Keratinocyte (primary cell): ENCODE data around the gene S100A6. TPM values are rescaled to one million over a fixed set of nuclear protein-coding genes. Genes with fewer than 3 reads are reported as not detected.

Source experiments
- DNase-seq: peaks from one replicate; pipeline ENCODE4 v3.0.0-alpha.2; 2011; ENCODE audit warnings: low read depth, missing footprints, low spot score
- FAIRE-seq: peaks from 2 replicates; lab custom pipeline; 2011; peaks lifted over from hg19 to GRCh38; lab: Jason Lieb, UNC
- H2AFZ ChIP-seq: 2 replicates; pipeline ENCODE4 v1.6.0; 2012; ENCODE audit warnings: low read length, control low read depth, inconsistent platforms; ENCODE audit not compliant: control insufficient read depth
- H3K27ac ChIP-seq: 2 replicates; pipeline ENCODE4 v1.5.1; 2011; ENCODE audit warnings: low read length; ENCODE audit not compliant: control insufficient read depth, insufficient read depth
- H3K27me3 ChIP-seq: 3 replicates; pipeline ENCODE4 v1.6.0; 2011; ENCODE audit warnings: low read length; ENCODE audit not compliant: control insufficient read depth, insufficient read depth; ENCODE audit errors: extremely low read depth
- H3K36me3 ChIP-seq, 2 experiments: 2 replicates in 1 of 2; 3 replicates in 1 of 2; pipeline ENCODE4 v1.5.1; 2011; ENCODE audit warnings: low read length in 2 of 2, mild to moderate bottlenecking in 1 of 2; ENCODE audit not compliant: control insufficient read depth in 2 of 2, insufficient read depth in 2 of 2; ENCODE audit errors: extremely low read depth in 1 of 2
- H3K4me1 ChIP-seq: 3 replicates; pipeline ENCODE4 v1.5.1; 2011; ENCODE audit warnings: low read length; ENCODE audit not compliant: control insufficient read depth, insufficient read depth; ENCODE audit errors: extremely low read depth
- H3K4me2 ChIP-seq: 3 replicates; pipeline ENCODE4 v1.6.0; 2011; ENCODE audit warnings: low read depth, low read length; ENCODE audit not compliant: control insufficient read depth, insufficient read depth; ENCODE audit errors: extremely low read depth
- H3K4me3 ChIP-seq, 3 experiments: fragments of 200-600 bp in 1 of 3; sonication (generic) in 1 of 3; 2 replicates in 2 of 3; 3 replicates in 1 of 3; pipeline ENCODE4 v1.5.1; 2011 to 2016; ENCODE audit warnings: low read length in 3 of 3, mild to moderate bottlenecking in 3 of 3, control low read depth in 2 of 3, inconsistent platforms in 1 of 3, low read depth in 1 of 3, mixed read lengths in 1 of 3, mixed run types in 1 of 3, moderate library complexity in 1 of 3; ENCODE audit not compliant: control insufficient read depth in 2 of 3, insufficient read depth in 2 of 3; ENCODE audit errors: extremely low read depth in 1 of 3
- H3K79me2 ChIP-seq: 2 replicates; pipeline ENCODE4 v1.6.0; 2012; ENCODE audit warnings: low read length; ENCODE audit not compliant: control insufficient read depth, insufficient read depth
- H3K9ac ChIP-seq: 3 replicates; pipeline ENCODE4 v1.6.0; 2011; ENCODE audit warnings: low read length; ENCODE audit not compliant: control insufficient read depth, insufficient read depth; ENCODE audit errors: extremely low read depth
- H3K9me1 ChIP-seq: 3 replicates; pipeline ENCODE4 v1.6.0; 2011; ENCODE audit warnings: low read length; ENCODE audit not compliant: control insufficient read depth, insufficient read depth; ENCODE audit errors: extremely low read depth
- H3K9me3 ChIP-seq: 2 replicates; pipeline ENCODE4 v1.5.1; 2012; ENCODE audit warnings: low read depth, low read length; ENCODE audit not compliant: control insufficient read depth
- H4K20me1 ChIP-seq: 3 replicates; pipeline ENCODE4 v1.6.0; 2011; ENCODE audit warnings: low read length; ENCODE audit not compliant: control insufficient read depth, insufficient read depth; ENCODE audit errors: extremely low read depth
- EZH2 ChIP-seq: IDR thresholded peaks from one replicate; pipeline ENCODE4 v1.6.1; 2012; ENCODE audit warnings: inconsistent platforms, mild to moderate bottlenecking, low read length, moderate library complexity
- dilution Hi-C: fragments of 300-500 bp; cut with MboI; formaldehyde crosslinking; loops from one replicate; pipeline ENCODE4 v1.7.0; 2020; ENCODE audit warnings: low sequenced_read_pairs; ENCODE audit not compliant: extremely low pct_ligation_motif_present
- polyA plus RNA-seq, 5 experiments: library from polyadenylated mRNA; depleted of rRNA in 3 of 5; stranded (reverse) in 3 of 5; stranded (forward) in 1 of 5; unstranded in 1 of 5; fragments of >200 nt; gene quantifications; 1 replicate in 1 of 5; 2 replicates in 3 of 5; 3 replicates in 1 of 5; pipeline versions ENCODE4 v1.2.1 to v1.2.3, GENCODE V29; 2011 to 2012; ENCODE audit warnings: missing spikeins in 2 of 5, low read depth in 1 of 5, low replicate concordance in 1 of 5
- TF ChIP-seq, protein P1 (sequence below), 3 experiments: IDR thresholded peaks in 1 of 3; conservative IDR thresholded peaks in 1 of 3; optimal IDR thresholded peaks in 1 of 3; 2 replicates in 2 of 3; 3 replicates in 1 of 3; pipeline versions ENCODE3 to v1.5.1; 2011; ENCODE audit warnings: low read length in 3 of 3, mild to moderate bottlenecking in 3 of 3, moderate library complexity in 2 of 3, control low read depth in 1 of 3, inconsistent platforms in 1 of 3; ENCODE audit not compliant: insufficient read depth in 2 of 3; ENCODE audit errors: extremely low read depth in 1 of 3

Gene S100A6
- polyA plus RNA-seq, 1 donor (not counting 4 experiments of a cell fraction or from before 2014, with no cell fraction given) = 2,598 TPM

- no peak overlapping the region for H3K4me3 ChIP-seq
- no peak overlapping the region for H3K9ac ChIP-seq
Measured at GRCh38 chr1:153546796-153547559, 11.2 kb upstream of the S100A6 start.

DNA sequence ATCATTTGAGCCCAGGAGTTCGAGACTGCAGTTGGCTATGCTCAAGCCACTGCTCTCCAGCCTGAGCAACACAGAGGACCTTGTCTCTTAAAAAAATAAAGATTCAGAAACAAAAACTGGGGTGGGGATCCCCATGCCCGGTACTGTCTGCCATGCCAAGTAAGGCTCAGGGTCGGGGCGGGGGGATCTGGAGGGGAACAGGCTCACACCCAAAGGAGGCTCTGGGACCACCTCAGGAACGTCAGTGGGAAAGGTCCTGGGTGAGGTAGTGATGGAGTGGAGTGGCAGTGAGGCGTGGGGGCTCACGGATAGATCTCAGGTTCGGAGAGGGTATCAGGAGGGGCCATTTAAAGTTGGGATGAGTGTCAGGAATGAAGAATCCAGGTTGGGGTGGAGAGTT lies 10.6 kb upstream of the S100A6 start:
- peaks cover 1 to 11% of the 10 kb centered on the region in 2 experiments for H3K36me3 ChIP-seq
- no peaks in the 10 kb centered on the region for H4K20me1 ChIP-seq
- TF ChIP-seq, protein P1, sequence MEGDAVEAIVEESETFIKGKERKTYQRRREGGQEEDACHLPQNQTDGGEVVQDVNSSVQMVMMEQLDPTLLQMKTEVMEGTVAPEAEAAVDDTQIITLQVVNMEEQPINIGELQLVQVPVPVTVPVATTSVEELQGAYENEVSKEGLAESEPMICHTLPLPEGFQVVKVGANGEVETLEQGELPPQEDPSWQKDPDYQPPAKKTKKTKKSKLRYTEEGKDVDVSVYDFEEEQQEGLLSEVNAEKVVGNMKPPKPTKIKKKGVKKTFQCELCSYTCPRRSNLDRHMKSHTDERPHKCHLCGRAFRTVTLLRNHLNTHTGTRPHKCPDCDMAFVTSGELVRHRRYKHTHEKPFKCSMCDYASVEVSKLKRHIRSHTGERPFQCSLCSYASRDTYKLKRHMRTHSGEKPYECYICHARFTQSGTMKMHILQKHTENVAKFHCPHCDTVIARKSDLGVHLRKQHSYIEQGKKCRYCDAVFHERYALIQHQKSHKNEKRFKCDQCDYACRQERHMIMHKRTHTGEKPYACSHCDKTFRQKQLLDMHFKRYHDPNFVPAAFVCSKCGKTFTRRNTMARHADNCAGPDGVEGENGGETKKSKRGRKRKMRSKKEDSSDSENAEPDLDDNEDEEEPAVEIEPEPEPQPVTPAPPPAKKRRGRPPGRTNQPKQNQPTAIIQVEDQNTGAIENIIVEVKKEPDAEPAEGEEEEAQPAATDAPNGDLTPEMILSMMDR (optimal IDR thresholded peaks at IDR 0.05 in 1 of 3, IDR thresholded peaks at IDR 0.05 in 1 of 3, conservative IDR thresholded peaks at IDR 0.05 in 1 of 3; ENCODE audit: extremely low read depth in 1 of 3, insufficient read depth in 2 of 3, low read length in 3 of 3) = no peak
- TF ChIP-seq EZH2 = no peak
- FAIRE-seq (no peak), DNase-seq (no peak)
- dilution Hi-C loops = no loop called here
- H3K4me1 ChIP-seq = peaks cover 64% of the 10 kb centered on the region
- H3K27ac ChIP-seq = no peak overlapping the region
- no peaks in the 10 kb centered on the region for H3K9me1 ChIP-seq
- no peak overlapping the region for H3K9ac ChIP-seq
- H3K4me2 ChIP-seq = no peak overlapping the region
- no peak overlapping the region for H2AFZ ChIP-seq
- H3K9me3 ChIP-seq = no peaks in the 10 kb centered on the region
- no peaks in the 10 kb centered on the region for H3K27me3 ChIP-seq
- H3K4me3 ChIP-seq = no peak overlapping the region
- H3K79me2 ChIP-seq = no peaks in the 10 kb centered on the region

More at GRCh38 chr1:153546796-153547559, 11.2 kb upstream of the S100A6 start:
- H3K9me3 ChIP-seq = no peaks in the 10 kb centered on the region
- H3K4me2 ChIP-seq = no peak overlapping the region
- no peak overlapping the region for H2AFZ ChIP-seq
- no peak for TF ChIP-seq EZH2
- TF ChIP-seq, protein P1 (optimal IDR thresholded peaks at IDR 0.05 in 1 of 3, IDR thresholded peaks at IDR 0.05 in 1 of 3, conservative IDR thresholded peaks at IDR 0.05 in 1 of 3; ENCODE audit: extremely low read depth in 1 of 3, insufficient read depth in 2 of 3, low read length in 3 of 3) = no peak
- DNase-seq (no peak), FAIRE-seq (no peak)
- no peaks in the 10 kb centered on the region for H3K79me2 ChIP-seq
- H3K36me3 ChIP-seq = peaks cover 1 to 11% of the 10 kb centered on the region in 2 experiments
- dilution Hi-C loops = no loop called here
- no peaks in the 10 kb centered on the region for H4K20me1 ChIP-seq
- no peaks in the 10 kb centered on the region for H3K9me1 ChIP-seq
- H3K27me3 ChIP-seq = no peaks in the 10 kb centered on the region
- peaks cover 64% of the 10 kb centered on the region for H3K4me1 ChIP-seq
- no peak overlapping the region for H3K27ac ChIP-seq
